Tibial nerve (tissue), 4 donors: ENCODE data around the gene HTR1A. TPM values are rescaled to one million over a fixed set of nuclear protein-coding genes. Genes with fewer than 3 reads are reported as not detected.

Source experiments
- DNase-seq, 2 donors: peaks; one replicate each; pipeline ENCODE4 v3.0.0-alpha.2; 2019; ENCODE audit warnings: low spot score in 2 of 2
- H3K27ac ChIP-seq, 4 donors: fragments of 200-600 bp; sonication (generic) in 3 of 4; one replicate each; pipeline ENCODE4 v1.5.1; 2017 to 2019; ENCODE audit warnings: mild to moderate bottlenecking in 1 of 4
- H3K27me3 ChIP-seq, 2 donors: fragments of 200-600 bp; sonication (generic) in 1 of 2; one replicate each; pipeline versions ENCODE4 v1.5.1 to v1.6.0; 2017 to 2019
- H3K36me3 ChIP-seq, 3 donors: fragments of 200-600 bp; sonication (generic); one replicate each; pipeline ENCODE4 v1.5.1; 2018 to 2019
- H3K4me1 ChIP-seq, 4 donors: fragments of 200-600 bp; sonication (generic) in 3 of 4; one replicate each; pipeline ENCODE4 v1.5.1; 2017 to 2019
- H3K4me3 ChIP-seq, 4 donors: fragments of 200-600 bp; sonication (generic) in 3 of 4; one replicate each; pipeline ENCODE4 v1.5.1; 2017 to 2019; ENCODE audit warnings: mild to moderate bottlenecking in 1 of 4, moderate library complexity in 1 of 4
- H3K9me3 ChIP-seq, 4 donors: fragments of 200-600 bp; sonication (generic) in 3 of 4; one replicate each; pipeline ENCODE4 v1.5.1; 2017 to 2019
- CTCF ChIP-seq, 5 experiments: fragments of 200-600 bp in 3 of 5; fragments of 450-650 bp in 2 of 5; sonication (generic) in 3 of 5; IDR thresholded peaks; one replicate each; pipeline ENCODE4 v1.5.1; 2016 to 2019; ENCODE audit warnings: antibody characterized with exemption in 5 of 5, mild to moderate bottlenecking in 3 of 5, moderate library complexity in 2 of 5
- EP300 ChIP-seq, 2 donors: sonication (generic); formaldehyde crosslinking; IDR thresholded peaks; one replicate each; pipeline ENCODE4 v1.6.1; 2017; ENCODE audit warnings: antibody characterized with exemption in 2 of 2, mild to moderate bottlenecking in 1 of 2
- POLR2A ChIP-seq, 2 donors: fragments of 450-650 bp; IDR thresholded peaks; one replicate each; pipeline ENCODE4 v1.6.1; 2017; ENCODE audit warnings: antibody characterized with exemption in 2 of 2, mild to moderate bottlenecking in 2 of 2, moderate library complexity in 2 of 2
- WGBS, 2 donors: methylation state at CpG; one replicate each; pipeline ENCODE4 v1.1.5; 2018; 5-methylcytosine and 5-hydroxymethylcytosine counted together
- total RNA-seq, 4 donors: library from RNA; depleted of rRNA; stranded (reverse); fragments of >200 nt; gene quantifications; one replicate each; pipeline ENCODE4 v1.1.0, GENCODE V29; 2016

The HTR1A gene
- total RNA-seq, result not detected

- peaks cover 0 to 13% (median 0%) of the 10 kb centered on the region in 4 donors for H3K9me3 ChIP-seq
- no peak for DNase-seq
- TF ChIP-seq EP300 (IDR thresholded peaks at IDR 0.05), result no peak
- no peak within 1 kb of the TSS for H3K4me3 ChIP-seq
- 2 to 3% methylated on average over 9 of the region's 9 CpGs for WGBS, 2 donors
- H3K4me1 ChIP-seq, result peaks cover 0 to 12% (median 0%) of the 10 kb centered on the region in 4 donors
- no peaks in the 10 kb centered on the region for H3K36me3 ChIP-seq
- peaks cover 0 to 49% of the 10 kb centered on the region in 2 donors for H3K27me3 ChIP-seq
- H3K27ac ChIP-seq, result no peak within 1 kb of the TSS
Measured at GRCh38 chr5:63962279-63962678, at the start of gene HTR1A. Gene HTR1A, minus strand, starts transcription at chr5:63962445. Its CDS starts 726 bp downstream, at chr5:63961719.

GRCh38 chr5:64003966-64004365 lies 41.7 kb upstream of the HTR1A start:
- H3K27ac ChIP-seq, result no peak overlapping the region
- no peaks in the 10 kb centered on the region for H3K4me1 ChIP-seq
- H3K9me3 ChIP-seq, result no peaks in the 10 kb centered on the region
- H3K27me3 ChIP-seq, result no peaks in the 10 kb centered on the region
- H3K4me3 ChIP-seq, result no peak overlapping the region
- WGBS, 2 donors, result 64 to 93% methylated on average over 3 of the region's 3 CpGs
- no peaks in the 10 kb centered on the region for H3K36me3 ChIP-seq
- no peak for DNase-seq
- TF ChIP-seq EP300 (IDR thresholded peaks at IDR 0.05), result no peak
- TF ChIP-seq CTCF (IDR thresholded peaks at IDR 0.05), result no peak
- no peak for TF ChIP-seq POLR2A (IDR thresholded peaks at IDR 0.05)

- DNase-seq, result no peak
- Histone ChIP-seq H3K4me1 (no peaks in the 10 kb centered on the region), H3K9me3 (no peaks in the 10 kb centered on the region), H3K36me3 (no peaks in the 10 kb centered on the region), H3K4me3 (no peak overlapping the region), H3K27ac (no peak overlapping the region), H3K27me3 (no peaks in the 10 kb centered on the region)
- TF ChIP-seq POLR2A (IDR thresholded peaks at IDR 0.05) (no peak), EP300 (IDR thresholded peaks at IDR 0.05) (no peak), CTCF (IDR thresholded peaks at IDR 0.05) (no peak)
Measured at GRCh38 chr5:64000096-64000495, 37.9 kb upstream of the HTR1A start.

- DNase-seq, result no peak
Measured at GRCh38 chr5:63987053-63987452, 24.8 kb upstream of the HTR1A start.

GRCh38 chr5:63981864-63982263 lies 19.6 kb upstream of the HTR1A start:
- DNase-seq, result no peak
- TF ChIP-seq CTCF (IDR thresholded peaks at IDR 0.05) (no peak), POLR2A (IDR thresholded peaks at IDR 0.05) (no peak), EP300 (IDR thresholded peaks at IDR 0.05) (no peak)
- Histone ChIP-seq H3K4me1 (no peaks in the 10 kb centered on the region), H3K36me3 (no peaks in the 10 kb centered on the region), H3K27me3 (no peaks in the 10 kb centered on the region), H3K27ac (no peak overlapping the region), H3K4me3 (no peak overlapping the region), H3K9me3 (peaks cover 0 to 8% (median 0%) of the 10 kb centered on the region in 4 donors)
- 67 to 72% methylated on average over 2 of the region's 2 CpGs for WGBS, 2 donors

More at GRCh38 chr5:63987053-63987452, 24.8 kb upstream of the HTR1A start:
- Histone ChIP-seq H3K27me3 (no peaks in the 10 kb centered on the region), H3K9me3 (no peaks in the 10 kb centered on the region), H3K36me3 (no peaks in the 10 kb centered on the region), H3K27ac (no peak overlapping the region), H3K4me3 (no peak overlapping the region), H3K4me1 (no peaks in the 10 kb centered on the region)
- TF ChIP-seq POLR2A (IDR thresholded peaks at IDR 0.05), result no peak
- TF ChIP-seq CTCF (IDR thresholded peaks at IDR 0.05), result no peak
- TF ChIP-seq EP300 (IDR thresholded peaks at IDR 0.05), result no peak

- Histone ChIP-seq H3K27ac (no peak overlapping the region), H3K27me3 (peaks cover 0 to 42% of the 10 kb centered on the region in 2 donors), H3K36me3 (no peaks in the 10 kb centered on the region), H3K4me1 (peaks cover 0 to 10% (median 0%) of the 10 kb centered on the region in 4 donors), H3K4me3 (no peak overlapping the region), H3K9me3 (peaks cover 0 to 13% (median 0%) of the 10 kb centered on the region in 4 donors)
- DNase-seq, result no peak
- TF ChIP-seq EP300 (IDR thresholded peaks at IDR 0.05) (no peak), POLR2A (IDR thresholded peaks at IDR 0.05) (no peak), CTCF (IDR thresholded peaks at IDR 0.05) (no peak)
Measured at GRCh38 chr5:63963926-63964325, 1.7 kb upstream of the HTR1A start.
